Raji (cell line): ENCODE data around the gene SEMA6D.

Experiments used
- POLR2A ChIP-seq: IDR thresholded peaks from 2 replicates; pipeline ENCODE4 v1.6.1; 2011; ENCODE audit warnings: low read depth, low read length, control low read depth; ENCODE audit not compliant: insufficient read depth

Gene SEMA6D

DNA sequence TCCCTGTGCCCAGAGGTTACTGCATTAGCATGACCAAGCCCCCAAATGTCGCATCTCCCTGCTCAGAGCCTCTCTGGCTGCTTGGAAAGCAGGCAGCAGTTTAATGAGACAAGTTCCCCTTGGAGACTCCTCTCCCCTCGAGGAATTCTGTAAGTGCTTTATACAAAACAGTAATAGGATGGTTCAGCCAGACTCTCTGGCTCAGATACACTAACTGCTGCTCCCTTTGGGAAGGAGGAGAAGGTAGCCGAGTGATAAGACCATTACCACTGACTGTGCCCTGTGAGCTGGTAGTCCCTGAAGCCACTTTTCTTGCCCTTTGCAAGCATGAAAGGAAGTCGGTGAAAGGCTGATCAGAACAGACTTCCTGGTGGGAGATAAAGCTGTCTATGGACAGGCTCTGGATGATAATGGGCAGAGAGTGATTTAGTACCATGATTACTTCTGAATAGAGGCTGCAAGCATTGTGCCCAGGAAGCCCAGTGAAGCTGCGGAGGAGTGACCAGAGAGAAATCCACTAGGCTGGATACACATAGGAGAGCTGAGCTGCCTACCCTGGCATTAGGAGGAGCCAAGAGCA is 100.8 kb downstream of the SEMA6D start:
- TF ChIP-seq POLR2A = no peak

DNA sequence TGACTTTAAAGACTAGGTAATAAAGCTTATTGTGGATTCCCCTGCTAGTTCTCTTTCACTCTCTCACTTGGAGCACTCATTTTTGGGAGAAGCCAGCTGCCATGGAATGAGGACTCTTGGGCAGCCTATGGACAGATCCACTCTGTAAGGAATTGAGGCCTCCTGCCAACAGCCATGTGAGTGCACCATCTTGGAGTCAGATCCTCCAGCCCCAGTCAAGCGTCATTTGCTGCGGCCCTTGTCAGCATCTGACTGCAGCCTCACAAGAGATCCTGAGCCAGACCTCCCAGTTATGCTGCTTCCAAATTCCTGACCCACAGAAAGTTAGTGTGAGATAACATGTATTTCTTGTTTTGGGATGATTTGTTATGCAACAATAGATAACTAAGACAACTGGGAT is 101.9 kb downstream of the SEMA6D start:
- TF ChIP-seq POLR2A = no peak

DNA sequence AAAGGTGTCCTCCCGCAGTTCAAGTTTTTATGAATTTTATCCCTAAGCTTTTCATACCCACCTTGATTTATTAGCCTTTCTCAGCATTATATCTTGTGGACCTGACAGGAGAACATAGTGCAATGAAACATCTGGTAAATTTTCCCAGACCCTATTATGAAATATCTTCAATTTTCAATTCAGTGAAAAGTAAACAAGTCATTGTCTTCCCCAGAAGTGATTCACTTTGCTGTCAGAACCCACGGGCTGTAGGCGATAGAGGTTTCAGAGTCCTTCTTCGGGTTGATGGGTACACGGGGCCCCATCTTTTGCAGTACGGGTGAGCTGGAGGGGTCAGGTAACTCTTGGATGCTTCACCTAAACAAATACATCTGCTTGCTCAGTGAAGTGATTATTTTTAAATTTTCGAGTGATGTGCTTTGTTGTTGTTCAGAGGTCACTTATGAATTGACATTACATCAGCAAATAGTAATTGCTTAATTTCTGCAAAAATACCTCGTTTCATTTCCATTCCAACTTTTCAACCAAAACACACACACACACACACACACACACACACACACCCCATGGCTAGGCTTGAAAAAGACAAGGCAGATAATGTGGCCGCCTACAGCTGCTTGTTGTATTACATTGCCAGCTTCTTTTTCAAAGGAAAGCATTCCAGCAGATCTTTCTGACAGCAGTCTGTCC is 102.9 kb downstream of the SEMA6D start:
- TF ChIP-seq POLR2A = no peak

DNA sequence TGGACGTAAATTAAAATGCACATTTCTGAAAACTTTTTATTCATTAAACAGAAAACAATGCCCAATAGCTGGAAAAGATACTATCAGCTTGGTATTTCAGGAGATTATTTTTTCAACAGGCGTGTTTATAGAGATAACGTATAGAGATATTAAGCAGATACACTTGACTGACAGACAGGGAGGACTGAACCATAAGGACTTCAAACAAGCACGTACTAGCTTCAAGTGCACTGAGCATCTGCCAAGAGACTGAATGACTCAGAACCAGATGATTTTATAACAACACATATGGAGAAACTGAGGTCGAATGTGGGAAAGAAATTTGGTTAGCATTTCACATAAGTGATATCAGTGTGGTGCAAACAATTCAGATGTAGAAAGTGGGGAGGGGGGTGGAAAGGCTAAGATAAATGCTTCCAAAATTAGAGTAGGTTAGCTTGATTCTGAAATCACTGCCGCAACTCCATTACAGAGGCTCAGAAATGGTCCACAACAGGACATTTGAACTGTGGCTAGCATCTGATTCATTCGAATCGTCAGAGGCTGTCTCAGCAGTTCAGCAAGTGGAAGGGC is 103.5 kb downstream of the SEMA6D start:
- TF ChIP-seq POLR2A = no peak

DNA sequence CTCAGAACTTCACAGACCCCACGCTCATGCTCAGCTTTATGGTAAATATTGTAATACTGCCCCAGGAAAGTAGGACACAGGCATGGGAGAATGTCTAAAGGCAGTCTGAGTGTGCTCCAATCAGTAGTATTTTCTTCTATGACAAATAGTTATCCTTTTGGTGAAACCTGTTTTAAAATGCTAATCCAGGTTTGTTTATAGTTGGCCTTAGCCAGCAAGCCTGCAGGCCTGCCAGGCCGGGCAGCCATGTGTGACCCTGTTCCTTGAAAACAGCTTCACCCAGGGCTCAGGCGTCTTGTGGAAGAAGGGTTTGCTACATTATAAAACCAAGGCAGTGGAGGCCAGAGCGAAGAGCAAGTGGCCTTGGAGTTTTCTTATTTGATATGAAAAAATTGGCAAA is 104.7 kb downstream of the SEMA6D start:
- no peak for TF ChIP-seq POLR2A
